Erythroblast (primary cell): Measurements from ENCODE around the gene HGFAC.

ENCODE experiments used
- DNase-seq, 2 experiments: peaks; one replicate each; lab custom pipeline; 2025; lab: John Stamatoyannopoulos, UW
- GATA1 ChIP-seq: IDR thresholded peaks from 2 replicates; pipeline ENCODE4 v1.6.1; 2011; ENCODE audit warnings: low read depth, mild to moderate bottlenecking, control low read depth, low read length, moderate library complexity
- POLR2A ChIP-seq: IDR thresholded peaks from 2 replicates; pipeline ENCODE4 v1.6.1; 2011; ENCODE audit warnings: mild to moderate bottlenecking, low read length

The HGFAC gene

GRCh38 chr4:3437998-3438846, 3.5 kb upstream of the HGFAC start:
- TF ChIP-seq POLR2A (no peak), GATA1 (no peak)
- no peak for DNase-seq

DNA sequence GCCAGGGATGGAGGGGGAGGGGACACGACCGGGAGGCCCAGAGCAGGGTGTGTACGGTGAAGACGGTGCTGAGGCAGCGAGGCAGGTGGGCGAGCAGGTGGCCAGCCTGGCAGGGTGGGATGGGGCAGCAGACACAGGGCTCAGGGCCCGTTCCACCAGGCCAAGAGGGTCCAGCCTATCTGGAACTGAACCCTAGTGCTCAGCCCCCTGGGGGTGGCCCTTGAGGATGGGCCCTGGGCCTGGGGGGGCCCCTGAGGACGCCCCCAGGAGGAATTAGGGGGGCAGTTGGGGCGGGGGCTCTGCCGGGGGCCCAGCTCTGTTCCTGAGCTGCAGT, 3.0 kb upstream of the HGFAC start:
- TF ChIP-seq GATA1 (no peak), POLR2A (no peak)
- DNase-seq: no peak

- no peak for DNase-seq
Observed at GRCh38 chr4:3439391-3439790, 2.4 kb upstream of the HGFAC start.

DNA sequence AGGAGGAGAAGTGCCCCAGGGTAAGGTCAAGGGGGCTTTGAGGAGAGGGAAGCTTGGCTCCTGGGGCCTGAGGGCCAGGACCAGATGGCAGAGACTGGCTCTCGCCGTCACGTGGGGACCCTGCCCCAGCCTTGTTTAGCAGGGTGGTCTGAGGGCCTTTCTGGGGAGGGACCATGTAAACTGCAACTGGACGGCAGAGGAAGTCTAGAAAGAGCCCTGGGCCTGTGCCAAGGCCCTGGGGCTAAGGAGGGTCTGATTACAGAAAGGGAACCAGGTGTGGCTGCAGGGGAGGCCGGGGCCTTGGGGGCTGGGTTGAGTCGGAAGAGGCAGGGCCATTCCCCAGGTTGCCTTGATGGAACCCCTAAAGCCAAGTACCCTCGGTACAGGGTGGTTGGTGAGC, 1.8 kb upstream of the HGFAC start:
- TF ChIP-seq POLR2A (no peak), GATA1 (no peak)
- DNase-seq: no peak

More at GRCh38 chr4:3439391-3439790, 2.4 kb upstream of the HGFAC start:
- TF ChIP-seq GATA1: no peak

DNA sequence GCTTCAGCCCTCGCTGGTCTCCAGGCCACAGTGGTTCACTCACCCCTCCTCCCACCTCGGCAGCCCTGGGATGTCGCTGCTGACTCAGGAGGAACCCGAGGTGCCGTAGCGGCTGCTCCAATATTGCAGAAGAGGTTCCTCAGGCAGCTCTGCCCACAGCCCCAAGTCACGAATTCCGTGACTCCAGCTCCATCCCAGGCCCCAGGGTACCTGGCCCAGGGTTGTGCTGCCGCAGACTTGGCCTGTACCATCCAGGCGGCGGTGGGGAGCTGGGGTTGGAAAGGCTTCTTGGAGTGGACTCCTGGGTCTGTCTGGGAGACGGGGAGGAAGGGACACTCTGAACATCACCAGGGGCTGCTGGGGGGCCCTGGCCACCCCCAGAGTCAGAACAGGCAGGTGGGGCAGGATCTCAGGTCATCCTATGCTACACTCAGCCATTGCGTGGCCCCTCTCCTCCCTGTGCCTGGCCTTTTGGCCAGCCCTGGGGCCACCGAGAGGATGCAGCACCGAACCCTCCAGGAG, 728 bp upstream of the HGFAC start:
- TF ChIP-seq GATA1: no peak
- TF ChIP-seq POLR2A: no peak
- no peak for DNase-seq

DNA sequence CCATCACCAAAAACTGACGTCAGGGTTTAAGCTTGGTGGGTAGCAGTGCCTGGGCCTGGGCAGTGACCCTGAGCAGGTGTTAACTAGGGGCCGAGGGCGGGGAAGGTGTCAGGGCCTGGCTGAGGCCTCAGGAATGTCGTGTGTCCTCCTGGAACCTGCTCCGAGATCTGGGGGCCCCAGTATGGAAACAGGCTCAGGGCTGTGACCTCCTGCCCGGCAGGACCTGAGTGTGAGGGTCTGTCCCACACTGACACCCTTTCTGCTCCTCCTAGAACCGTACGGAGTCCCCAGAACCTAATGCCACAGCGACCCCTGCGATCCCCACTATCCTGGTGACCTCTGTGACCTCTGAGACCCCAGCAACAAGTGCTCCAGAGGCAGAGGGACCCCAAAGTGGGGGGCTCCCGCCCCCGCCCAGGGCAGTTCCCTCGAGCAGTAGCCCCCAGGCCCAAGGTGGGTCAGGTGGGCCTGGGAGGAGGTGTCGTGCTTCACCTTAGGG, 741 bp downstream of the HGFAC start:
- no peak for DNase-seq
- TF ChIP-seq GATA1 (no peak), POLR2A (no peak)

GRCh38 chr4:3442959-3443749, 1.4 kb downstream of the HGFAC start:
- TF ChIP-seq GATA1 (no peak), POLR2A (no peak)
- DNase-seq: peak; percentile 50 to 74

DNA sequence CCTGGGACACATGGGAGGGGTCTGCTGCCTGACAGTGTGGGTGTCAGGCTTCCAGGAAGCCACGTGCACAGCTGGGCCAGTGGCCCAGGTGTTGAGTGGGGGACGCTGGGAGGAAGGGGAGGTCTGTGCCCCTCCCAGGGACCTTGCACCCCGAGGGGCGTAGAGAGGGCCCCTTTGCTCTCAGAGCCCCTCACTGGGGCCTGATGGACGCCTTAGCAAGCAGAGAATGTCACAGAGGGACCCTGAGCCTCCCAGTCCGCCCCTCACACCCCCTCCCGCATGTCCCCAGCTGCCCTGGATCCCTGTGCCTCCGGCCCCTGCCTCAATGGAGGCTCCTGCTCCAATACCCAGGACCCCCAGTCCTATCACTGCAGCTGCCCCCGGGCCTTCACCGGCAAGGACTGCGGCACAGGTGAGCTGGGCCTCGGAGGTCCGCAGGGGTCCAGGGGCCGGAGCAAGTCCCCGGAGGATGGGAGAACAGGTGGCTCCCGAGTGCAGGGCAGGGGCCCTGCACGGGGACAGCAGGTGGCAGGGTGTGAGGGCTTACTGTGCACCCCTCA, 2.1 kb downstream of the HGFAC start:
- DNase-seq: no peak
- no peak for TF ChIP-seq POLR2A
- TF ChIP-seq GATA1: no peak

DNA sequence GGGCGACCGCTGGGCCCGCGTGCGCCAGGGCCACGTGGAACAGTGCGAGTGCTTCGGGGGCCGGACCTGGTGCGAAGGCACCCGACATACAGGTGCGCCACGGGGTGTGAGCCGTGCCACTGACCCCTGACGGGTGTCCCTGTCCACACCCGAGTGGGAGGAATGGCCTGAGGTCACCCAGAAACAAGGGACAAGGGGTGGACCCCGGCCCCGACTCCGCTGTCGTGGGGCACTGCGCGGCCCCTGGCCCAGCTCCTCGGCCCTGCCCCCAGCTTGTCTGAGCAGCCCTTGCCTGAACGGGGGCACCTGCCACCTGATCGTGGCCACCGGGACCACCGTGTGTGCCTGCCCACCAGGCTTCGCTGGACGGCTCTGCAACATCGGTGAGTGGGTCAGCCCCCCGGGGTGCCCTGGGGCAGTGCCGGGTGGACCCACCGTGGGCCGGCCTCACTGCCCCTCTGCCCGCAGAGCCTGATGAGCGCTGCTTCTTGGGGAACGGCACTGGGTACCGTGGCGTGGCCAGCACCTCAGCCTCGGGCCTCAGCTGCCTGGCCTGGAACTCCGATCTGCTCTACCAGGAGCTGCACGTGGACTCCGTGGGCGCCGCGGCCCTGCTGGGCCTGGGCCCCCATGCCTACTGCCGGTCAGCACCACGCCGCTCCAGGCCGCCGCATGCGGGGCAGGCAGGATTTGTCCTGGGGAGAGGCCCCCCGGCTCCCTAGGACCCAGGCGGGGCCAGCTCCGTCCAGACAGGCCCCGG, 2.8 kb downstream of the HGFAC start:
- no peak for DNase-seq
- no peak for TF ChIP-seq POLR2A
- no peak for TF ChIP-seq GATA1

GRCh38 chr4:3445111-3445820, 3.5 kb downstream of the HGFAC start:
- TF ChIP-seq GATA1 (no peak), POLR2A (no peak)
- no peak for DNase-seq

GRCh38 chr4:3445829-3446545, 4.2 kb downstream of the HGFAC start:
- TF ChIP-seq GATA1 (no peak), POLR2A (no peak)
- no peak for DNase-seq

DNA sequence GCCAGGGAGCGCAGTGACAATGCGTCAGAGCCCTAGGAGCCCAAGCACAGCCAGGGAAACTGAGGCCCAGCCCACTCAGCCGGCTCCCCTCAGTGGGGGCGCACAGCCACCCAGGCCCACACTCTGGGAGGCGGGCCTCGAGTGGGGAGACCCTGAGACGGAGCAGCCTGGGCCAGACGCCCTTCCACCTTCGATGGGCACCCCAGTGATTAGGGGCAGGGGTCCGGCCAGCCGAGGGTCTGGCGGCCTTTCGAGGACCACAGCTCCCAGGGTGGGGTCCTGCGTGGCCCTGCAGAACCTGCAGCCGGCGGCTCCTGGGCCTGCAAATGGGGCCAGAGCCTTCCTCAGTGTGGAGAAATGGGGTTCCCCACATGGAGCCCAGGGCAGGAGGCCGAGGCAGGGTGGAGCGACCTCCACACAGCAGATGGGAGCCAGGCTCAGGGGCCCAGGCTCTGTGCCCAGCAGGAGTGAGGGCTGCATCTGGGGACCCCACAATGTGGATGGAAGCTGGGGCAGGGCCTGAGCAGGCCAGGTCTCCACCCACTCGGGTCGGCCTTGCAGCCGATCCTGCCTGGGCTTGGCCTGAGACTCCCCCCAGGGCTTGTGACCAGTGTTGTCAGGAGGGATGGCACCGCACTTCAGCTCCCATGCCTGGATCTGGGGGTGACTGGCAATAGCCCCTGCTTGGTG, 5.0 kb downstream of the HGFAC start:
- DNase-seq: no peak
- TF ChIP-seq POLR2A: no peak
- TF ChIP-seq GATA1: no peak
